Brain microvascular endothelial cell (primary cell): Measurements from ENCODE around the gene EBPL.

Experiments used
- DNase-seq: peaks from one replicate; pipeline ENCODE4 v3.0.0-alpha.2; 2020
- H3K27ac ChIP-seq: fragments of 250-450 bp; sonication (Bioruptor Pico); 2 replicates; pipeline ENCODE4 v1.5.1; 2020; ENCODE audit warnings: mild to moderate bottlenecking, moderate library complexity
- H3K27me3 ChIP-seq: fragments of 250-450 bp; sonication (Bioruptor Pico); replicated peaks from 2 replicates; pipeline ENCODE4 v1.5.1; 2020; ENCODE audit warnings: mild to moderate bottlenecking
- H3K36me3 ChIP-seq: fragments of 250-450 bp; sonication (Bioruptor Pico); replicated peaks from 2 replicates; pipeline ENCODE4 v1.5.1; 2020; ENCODE audit warnings: mild to moderate bottlenecking
- H3K4me3 ChIP-seq: 2 replicates; pipeline ENCODE4 v1.5.1; 2011; ENCODE audit warnings: low read depth, mild to moderate bottlenecking, control low read depth, low read length, moderate library complexity
- CTCF ChIP-seq: IDR thresholded peaks from 2 replicates; pipeline ENCODE4 v1.5.1; 2011; ENCODE audit warnings: low read depth, mild to moderate bottlenecking, moderate library complexity, low read length, control low read depth, inconsistent platforms; ENCODE audit errors: missing control alignments
- in situ Hi-C: cut with HindIII; loops from 2 replicates; pipeline ENCODE4 v1.10.0; 2017; ENCODE audit warnings: low sequenced_read_pairs, low pct_ligation_motif_present

The EBPL gene

GRCh38 chr13:49694446-49694845 is 3.2 kb upstream of the EBPL start:
- H3K4me3 ChIP-seq: no peak overlapping the region
- no peak overlapping the region for H3K27ac ChIP-seq
- TF ChIP-seq CTCF: no peak
- no peak for DNase-seq
- no peaks in the 10 kb centered on the region for H3K36me3 ChIP-seq
- H3K27me3 ChIP-seq: no peaks in the 10 kb centered on the region
- in situ Hi-C loops: no loop called here

GRCh38 chr13:49693877-49694276 is 2.6 kb upstream of the EBPL start:
- DNase-seq: no peak
- Histone ChIP-seq H3K27ac (no peak overlapping the region), H3K4me3 (no peak overlapping the region), H3K36me3 (no peaks in the 10 kb centered on the region), H3K27me3 (no peaks in the 10 kb centered on the region)
- TF ChIP-seq CTCF: no peak
- in situ Hi-C loops: no loop called here

- TF ChIP-seq CTCF: no peak
- in situ Hi-C loops: no loop called here
- Histone ChIP-seq H3K4me3 (no peak overlapping the region), H3K27me3 (no peaks in the 10 kb centered on the region), H3K27ac (no peak overlapping the region), H3K36me3 (no peaks in the 10 kb centered on the region)
- no peak for DNase-seq
Measured at GRCh38 chr13:49693191-49693733, 2.0 kb upstream of the EBPL start.

- no peaks in the 10 kb centered on the region for H3K36me3 ChIP-seq
- no peaks in the 10 kb centered on the region for H3K27me3 ChIP-seq
- H3K4me3 ChIP-seq: peak overlapping the region; percentile 57
- peak; percentile 71 for DNase-seq
- no peak overlapping the region for H3K27ac ChIP-seq
- in situ Hi-C loops: no loop called here
- no peak for TF ChIP-seq CTCF
Measured at GRCh38 chr13:49690133-49690994, 922 bp downstream of the EBPL start.

GRCh38 chr13:49683489-49683888 is 7.8 kb downstream of the EBPL start:
- H3K27me3 ChIP-seq: no peaks in the 10 kb centered on the region
- in situ Hi-C loops: no loop called here
- H3K27ac ChIP-seq: no peak overlapping the region
- H3K36me3 ChIP-seq: no peaks in the 10 kb centered on the region
- H3K4me3 ChIP-seq: no peak overlapping the region
- no peak for TF ChIP-seq CTCF
- no peak for DNase-seq
